Peyer's patch (tissue), 4 donors: ENCODE measurements around the gene ERF. TPM values are rescaled to one million over a fixed set of nuclear protein-coding genes. Genes with fewer than 3 reads are reported as not detected.

ENCODE experiments used
- DNase-seq, 3 donors: peaks; one replicate each; pipeline ENCODE4 v3.0.0-alpha.2; 2017 to 2019
- H3K27ac ChIP-seq, 4 donors: fragments of 200-600 bp; sonication (generic); one replicate each; pipeline ENCODE4 v1.5.1; 2016 to 2019
- H3K27me3 ChIP-seq, 2 donors: fragments of 200-600 bp; sonication (generic); one replicate each; pipeline ENCODE4 v1.5.1; 2019
- H3K36me3 ChIP-seq, 3 donors: fragments of 200-600 bp; sonication (generic); one replicate each; pipeline ENCODE4 v1.5.1; 2016 to 2019
- H3K4me1 ChIP-seq, 4 donors: fragments of 200-600 bp; sonication (generic); one replicate each; pipeline ENCODE4 v1.5.1; 2016 to 2019
- H3K4me3 ChIP-seq, 4 donors: fragments of 200-600 bp; sonication (generic); 1 replicate in 3 of 4; 2 replicates in 1 of 4; pipeline ENCODE4 v1.5.1; 2016 to 2019; ENCODE audit warnings: mild to moderate bottlenecking in 1 of 4
- H3K9me3 ChIP-seq, 4 donors: fragments of 200-600 bp; sonication (generic); one replicate each; pipeline ENCODE4 v1.5.1; 2016 to 2019; ENCODE audit warnings: mild to moderate bottlenecking in 1 of 4
- CTCF ChIP-seq, 6 experiments: fragments of 450-650 bp in 4 of 6; fragments of 200-600 bp in 2 of 6; sonication (generic) in 1 of 6; IDR thresholded peaks; one replicate each; pipeline ENCODE4 v1.5.1; 2017 to 2019; ENCODE audit warnings: antibody characterized with exemption in 6 of 6, mild to moderate bottlenecking in 3 of 6, moderate library complexity in 1 of 6
- POLR2A ChIP-seq, 2 donors: fragments of 450-650 bp; IDR thresholded peaks; one replicate each; pipeline ENCODE4 v1.5.1; 2017; ENCODE audit warnings: antibody characterized with exemption in 2 of 2, mild to moderate bottlenecking in 2 of 2, moderate library complexity in 2 of 2
- total RNA-seq, 4 donors: library from RNA; depleted of rRNA; stranded (reverse); fragments of >200 nt; gene quantifications; one replicate each; pipeline ENCODE4 v1.1.0, GENCODE V29; 2016

The ERF gene
- total RNA-seq, 4 donors from 2014 or later = 13.2 to 85.4 (median 49.3) TPM

DNA sequence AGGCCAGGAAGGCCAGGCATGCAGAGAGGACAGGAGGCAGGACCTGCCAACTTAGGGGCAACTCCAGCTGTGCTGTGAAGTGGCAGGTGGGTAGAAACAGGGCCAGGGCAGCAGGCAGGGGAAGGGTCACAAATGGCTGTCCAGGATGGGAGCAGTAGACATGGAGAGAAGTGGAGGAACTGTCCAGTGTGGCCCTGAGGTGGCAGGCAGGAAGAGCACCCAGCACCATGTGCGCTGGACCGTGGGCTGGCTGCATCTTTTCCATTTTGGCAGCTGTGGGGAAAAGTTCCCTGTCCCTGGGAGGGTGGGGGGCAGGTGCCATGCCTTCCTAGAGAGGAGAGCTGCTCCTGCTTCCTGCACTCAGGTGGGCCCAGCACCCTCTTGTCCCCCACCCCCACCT is 51.2 kb downstream of the ERF start:
- Histone ChIP-seq H3K27me3 (no peaks in the 10 kb centered on the region), H3K4me3 (no peak overlapping the region), H3K27ac (no peak overlapping the region), H3K4me1 (peaks cover 0 to 49% (median 28%) of the 10 kb centered on the region in 4 donors), H3K9me3 (no peaks in the 10 kb centered on the region), H3K36me3 (peaks cover 0 to 95% (median 0%) of the 10 kb centered on the region in 3 donors)
- TF ChIP-seq POLR2A (IDR thresholded peaks at IDR 0.05) (no peak), CTCF (IDR thresholded peaks at IDR 0.05) (no peak)
- no peak for DNase-seq

- Histone ChIP-seq H3K27me3 (no peaks in the 10 kb centered on the region), H3K27ac (peak overlapping the region; percentile 43 to 93 (median 69)), H3K4me1 (peaks cover 0 to 59% (median 35%) of the 10 kb centered on the region in 4 donors), H3K36me3 (peaks cover 0 to 89% (median 0%) of the 10 kb centered on the region in 3 donors), H3K9me3 (no peaks in the 10 kb centered on the region), H3K4me3 (no peak overlapping the region)
- no peak for DNase-seq
- TF ChIP-seq CTCF (IDR thresholded peaks at IDR 0.05) (no peak), POLR2A (IDR thresholded peaks at IDR 0.05) (no peak)
Measured at GRCh38 chr19:42202290-42202880, 52.5 kb downstream of the ERF start.

DNA sequence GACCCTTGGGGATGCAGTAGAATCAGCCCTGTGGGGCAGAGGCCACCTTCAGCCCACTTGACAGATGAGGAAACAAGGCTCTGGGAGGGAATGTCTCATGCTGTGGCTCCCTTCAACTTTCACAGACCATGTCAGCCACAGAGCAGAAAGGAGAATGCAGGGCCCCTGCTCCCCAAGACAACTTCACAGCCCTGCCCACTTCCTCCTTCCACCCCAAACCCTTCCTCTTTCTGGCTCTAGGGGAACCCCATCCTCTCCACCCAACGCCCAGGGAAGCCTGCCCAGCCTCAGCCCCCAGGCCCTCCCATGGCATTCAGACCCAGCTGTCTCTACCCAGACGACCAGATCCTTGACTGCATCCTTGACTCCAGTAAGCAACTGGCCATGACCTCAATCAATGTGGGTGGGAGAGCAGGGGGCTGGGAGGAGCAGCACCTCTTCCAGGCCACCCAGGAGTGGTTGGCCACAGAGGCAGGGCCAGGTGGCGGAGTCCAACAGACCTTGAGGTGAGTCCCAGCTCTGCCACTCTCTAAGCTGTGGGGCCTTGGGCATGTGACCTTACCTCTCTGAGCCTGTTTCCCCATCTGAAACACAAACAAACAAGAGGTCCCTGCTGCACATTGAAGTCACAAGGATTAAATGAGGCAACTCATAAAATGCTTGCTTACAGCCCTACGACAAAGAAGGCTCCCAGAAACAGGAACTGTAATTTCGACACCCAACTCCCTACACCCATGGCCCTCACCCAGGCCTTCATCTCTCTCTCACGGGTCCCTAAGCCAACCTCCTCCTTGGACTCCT is 53.2 kb downstream of the ERF start:
- TF ChIP-seq POLR2A (IDR thresholded peaks at IDR 0.05) (no peak), CTCF (IDR thresholded peaks at IDR 0.05) (no peak)
- no peaks in the 10 kb centered on the region for H3K27me3 ChIP-seq

GRCh38 chr19:42200116-42200715 is 54.7 kb downstream of the ERF start:
- Histone ChIP-seq H3K9me3 (no peaks in the 10 kb centered on the region), H3K4me1 (peaks cover 0 to 68% (median 39%) of the 10 kb centered on the region in 4 donors), H3K27ac (peak overlapping the region; percentile 66 to 93 (median 78)), H3K36me3 (peaks cover 0 to 82% (median 0%) of the 10 kb centered on the region in 3 donors), H3K4me3 (no peak overlapping the region), H3K27me3 (no peaks in the 10 kb centered on the region)
- no peak for TF ChIP-seq POLR2A (IDR thresholded peaks at IDR 0.05)
- TF ChIP-seq CTCF (IDR thresholded peaks at IDR 0.05) = no peak
- no peak for DNase-seq

More for the DNA sequence above, 53.2 kb downstream of the ERF start:
- peak in 2 of 3 donors; percentile 80 to 86 for DNase-seq
- Histone ChIP-seq H3K27ac (peak overlapping the region; percentile 59 to 93 (median 83)), H3K36me3 (peaks cover 0 to 89% (median 0%) of the 10 kb centered on the region in 3 donors), H3K9me3 (no peaks in the 10 kb centered on the region), H3K4me3 (peak overlapping the region in 1 of 4 donors; percentile 3), H3K4me1 (peaks cover 0 to 64% (median 38%) of the 10 kb centered on the region in 4 donors)

DNA sequence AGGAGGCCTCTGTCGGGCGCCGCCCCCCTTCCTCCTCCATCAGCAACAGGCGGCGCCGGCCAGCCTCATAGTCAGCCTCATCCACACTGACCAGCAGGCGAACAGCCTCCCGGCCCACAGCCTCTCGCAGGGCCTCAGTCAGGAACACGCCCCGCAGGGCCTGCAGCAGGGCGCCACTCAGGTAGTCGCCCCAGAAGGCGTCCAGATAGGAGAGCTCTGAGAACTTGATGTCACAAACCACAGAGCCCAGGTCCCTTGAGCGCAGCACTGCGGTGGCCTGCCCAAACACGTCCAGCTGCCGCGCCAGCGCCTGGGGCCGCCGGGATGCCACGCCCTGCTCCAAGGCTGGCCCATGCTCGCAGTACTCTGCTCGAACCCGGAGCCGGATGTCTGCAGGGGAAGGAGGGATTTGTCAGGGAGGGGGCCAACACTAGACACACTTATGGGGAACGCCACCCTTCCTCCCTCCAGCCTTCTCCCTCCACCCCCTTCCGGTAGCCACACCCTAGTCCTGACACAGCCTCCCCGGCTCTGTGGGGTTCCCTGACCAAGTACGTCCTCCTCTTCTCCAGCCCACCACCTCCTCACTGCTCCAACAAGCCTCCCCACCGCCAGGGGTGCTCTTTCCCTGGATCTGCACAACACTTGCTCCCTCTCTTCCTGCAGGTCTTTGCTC is 55.4 kb downstream of the ERF start:
- Histone ChIP-seq H3K27ac (peak overlapping the region; percentile 66 to 93 (median 78)), H3K9me3 (no peaks in the 10 kb centered on the region), H3K4me3 (peak overlapping the region; percentile 16 to 41 (median 20)), H3K36me3 (peaks cover 0 to 76% (median 0%) of the 10 kb centered on the region in 3 donors), H3K27me3 (no peaks in the 10 kb centered on the region), H3K4me1 (peaks cover 0 to 68% (median 39%) of the 10 kb centered on the region in 4 donors)
- peak in 2 of 3 donors; percentile 74 to 77 for DNase-seq
- TF ChIP-seq CTCF (IDR thresholded peaks at IDR 0.05) = peak in 3 of 6 experiments; percentile 6 to 18 (median 8)
- TF ChIP-seq POLR2A (IDR thresholded peaks at IDR 0.05) = no peak
